Measurements from ENCODE around the gene MCF2L2.

GRCh38 chr3:183369117-183369516, 59.3 kb downstream of the MCF2L2 start:
- TF ChIP-seq CTCF (IDR thresholded peaks at IDR 0.05; ENCODE audit: extremely low read depth in 1 of 2, insufficient read depth in 1 of 2, low read depth in 1 of 2, low read length in 2 of 2) (no peak), POLR2AphosphoS5 (IDR thresholded peaks at IDR 0.05; ENCODE audit: insufficient read depth, low read depth, low read length) (no peak), EZH2 (IDR thresholded peaks at IDR 0.05; ENCODE audit: borderline replicate concordance, low read depth, low read length, severe bottlenecking) (no peak), POLR2A (IDR thresholded peaks at IDR 0.05; ENCODE audit: low read depth, low read length) (no peak), MAX (IDR thresholded peaks at IDR 0.05; ENCODE audit: insufficient read depth, insufficient read length) (no peak), GATA2 (IDR thresholded peaks at IDR 0.05; ENCODE audit: insufficient read depth, insufficient read length, low read depth, low read length) (no peak), JUN (IDR thresholded peaks at IDR 0.05; ENCODE audit: borderline replicate concordance, insufficient read depth, insufficient read length, low read depth) (no peak)
